ENCODE measurements around the gene ACP3.
"Not testable (repeated sequence)": the region's sequence is repeated elsewhere in the genome, so short reads cannot be mapped to it uniquely, and the experiment has no call there.

The ACP3 gene

GRCh38 chr3:132368962-132369361 is 51.8 kb downstream of the ACP3 start:
- DNase-seq = no peak

GRCh38 chr3:132376945-132377354 is 59.7 kb downstream of the ACP3 start:
- DNase-seq = not testable (repeated sequence)

GRCh38 chr3:132378048-132378762 is 61.0 kb downstream of the ACP3 start:
- no peak for DNase-seq

DNA sequence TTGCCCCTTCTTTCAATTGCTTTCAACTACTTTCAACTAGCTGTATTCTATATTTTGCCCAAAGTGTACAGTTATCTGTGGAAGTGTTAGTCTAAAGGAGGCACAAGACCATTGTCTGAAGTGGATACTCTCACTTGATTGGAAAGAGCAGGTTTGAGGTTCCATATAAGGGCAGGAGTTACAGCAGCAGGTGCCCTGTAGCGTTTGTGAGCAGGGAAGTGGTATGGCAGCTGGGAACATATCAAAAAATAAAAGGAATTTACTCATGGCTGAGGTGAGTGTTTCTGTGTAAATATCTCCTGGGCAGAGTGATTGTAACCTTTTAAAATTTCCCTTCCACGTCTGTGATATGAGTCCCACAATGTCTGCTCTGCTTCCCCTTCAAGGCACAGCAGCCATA is 61.6 kb downstream of the ACP3 start:
- DNase-seq = no peak

GRCh38 chr3:132380920-132381319 is 63.7 kb downstream of the ACP3 start:
- DNase-seq = no peak

GRCh38 chr3:132381348-132381944 is 64.2 kb downstream of the ACP3 start:
- DNase-seq = no peak

DNA sequence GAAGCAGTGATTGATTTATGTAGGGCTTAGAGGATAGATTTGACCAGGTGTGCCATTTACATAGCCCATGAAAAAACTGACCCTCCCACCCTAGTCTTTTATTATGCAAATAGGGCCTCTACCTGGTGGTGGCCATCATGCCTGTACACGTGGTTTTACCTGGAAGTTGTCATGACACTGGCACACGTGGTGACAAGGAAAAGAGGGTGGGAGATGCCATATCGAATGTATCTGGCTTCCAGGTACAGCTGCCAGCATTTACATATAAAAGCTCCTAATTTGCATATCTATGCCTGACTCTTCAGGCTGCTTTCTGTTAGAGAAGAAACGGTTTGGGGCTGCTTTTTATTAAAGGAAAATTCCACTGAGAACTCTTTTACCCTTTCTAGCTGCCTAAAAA is 65.1 kb downstream of the ACP3 start:
- DNase-seq = no peak

DNA sequence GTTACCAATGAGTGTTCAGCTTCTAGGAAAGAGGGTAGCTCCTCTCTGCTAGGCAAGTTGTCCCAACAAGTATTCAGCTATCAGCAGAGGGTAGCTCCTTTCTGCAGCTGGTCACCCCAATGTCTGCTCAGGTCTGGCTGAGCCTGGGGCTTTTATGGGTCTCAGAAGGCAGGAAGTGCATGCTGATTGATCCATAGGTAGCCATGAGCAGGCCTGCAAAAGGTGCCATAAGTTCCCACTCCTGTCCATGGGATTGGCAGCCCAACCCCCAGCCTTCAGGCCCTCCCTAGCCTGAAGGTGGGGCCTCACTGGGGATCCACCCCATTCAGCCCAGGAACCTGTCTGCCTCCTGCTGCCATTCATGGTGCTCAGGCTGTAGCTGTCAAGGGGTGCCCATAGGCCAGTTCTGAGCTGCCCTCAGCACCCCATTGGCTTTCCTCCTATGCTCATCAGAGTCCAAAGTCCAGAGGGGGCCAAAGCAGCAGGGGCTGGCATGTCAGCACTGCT is 65.5 kb downstream of the ACP3 start:
- no peak for DNase-seq

DNA sequence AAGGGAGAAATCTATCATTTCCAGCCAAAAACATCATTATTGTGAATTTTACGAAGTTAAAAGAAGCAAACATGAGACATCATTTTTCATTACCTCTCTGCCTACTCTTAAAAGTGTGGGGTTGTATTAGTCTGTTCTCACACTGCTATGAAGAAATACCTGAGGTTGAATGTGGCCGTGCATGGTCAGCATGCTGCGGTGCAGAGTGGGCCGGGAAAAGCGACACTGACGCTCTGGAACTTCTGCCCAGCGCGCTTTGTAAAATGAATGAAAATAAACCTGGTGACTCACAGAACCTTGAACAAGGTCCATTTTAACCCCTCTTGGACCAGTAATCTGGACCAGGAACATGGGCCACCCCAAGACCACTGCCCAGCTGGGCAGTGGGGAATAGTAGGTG is 69.1 kb downstream of the ACP3 start:
- no peak for DNase-seq

DNA sequence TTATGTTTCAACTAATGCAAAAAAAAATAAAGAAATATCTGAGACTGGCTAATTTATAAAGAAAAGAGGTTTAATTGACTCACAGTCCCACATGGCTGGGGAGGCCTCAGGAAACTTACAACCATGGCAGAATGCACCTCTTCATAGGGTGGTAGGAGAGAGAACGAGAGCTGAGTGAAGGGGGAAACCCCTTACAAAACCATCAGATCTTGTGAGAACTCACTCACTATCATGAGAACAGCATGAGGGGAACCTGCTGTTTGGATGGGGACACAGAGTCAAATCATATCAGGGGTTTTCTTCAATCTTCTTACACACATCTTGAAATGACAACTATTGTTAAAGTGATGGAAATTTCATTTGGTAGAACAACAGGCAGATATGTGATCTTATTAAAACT is 75.5 kb downstream of the ACP3 start:
- DNase-seq = not testable (repeated sequence)

DNA sequence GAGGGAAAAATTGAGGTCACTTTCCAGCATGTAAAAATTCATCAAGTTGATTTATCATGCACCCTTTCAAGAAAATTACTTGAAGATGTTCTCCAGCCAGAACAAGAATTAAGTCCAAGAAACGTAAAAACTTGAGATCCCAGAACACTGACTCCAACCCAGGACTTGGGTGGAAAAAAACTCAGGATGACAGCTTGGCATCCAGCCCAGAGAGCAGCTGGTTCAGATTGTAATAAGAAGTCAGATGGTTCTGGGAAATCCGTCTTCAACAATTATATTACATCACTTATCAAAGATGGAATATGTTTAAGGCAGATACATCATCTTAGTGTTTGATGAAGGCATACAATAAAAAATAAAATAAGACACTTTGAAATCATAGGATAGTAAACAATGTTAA is 77.1 kb downstream of the ACP3 start:
- DNase-seq = no peak

DNA sequence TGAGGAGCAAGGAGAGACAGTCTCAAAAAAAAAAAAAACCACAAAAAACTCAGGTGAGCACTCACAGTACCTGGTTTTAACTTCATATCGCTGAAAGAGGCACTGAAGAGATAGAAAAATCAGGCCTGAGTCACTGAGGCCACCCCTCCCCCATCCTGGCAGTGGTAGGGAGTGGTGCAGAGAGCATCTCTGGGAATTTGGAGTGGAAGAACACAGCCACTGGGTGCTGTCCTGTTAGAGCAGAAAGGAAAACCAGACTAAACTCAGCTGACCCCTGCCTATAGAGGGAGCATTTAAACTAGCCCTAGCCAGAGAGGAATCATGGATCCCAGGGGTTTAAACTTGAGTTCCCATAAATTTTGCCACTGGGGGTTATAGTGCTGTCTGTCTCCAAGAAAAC is 77.9 kb downstream of the ACP3 start:
- DNase-seq = no peak

DNA sequence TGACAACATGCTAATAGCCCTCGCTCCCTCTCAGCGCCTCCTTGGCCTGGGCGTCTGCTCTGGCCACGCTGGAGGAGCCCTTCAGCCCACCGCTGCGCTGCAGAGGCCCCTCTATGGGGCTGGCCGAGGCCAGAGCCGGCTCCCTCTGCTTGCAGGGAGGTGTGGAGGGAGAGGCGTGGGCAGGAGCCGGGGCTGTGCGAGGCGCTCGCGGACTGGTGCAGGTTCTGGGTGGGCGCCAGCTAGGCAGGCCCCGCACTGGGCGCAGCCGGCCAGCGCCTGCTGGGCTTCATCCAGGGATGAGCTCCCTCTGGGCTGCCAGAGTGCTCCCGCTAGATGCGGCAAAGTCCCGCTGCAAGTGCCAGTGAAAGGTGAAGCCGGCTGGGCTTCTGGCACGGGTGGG is 79.0 kb downstream of the ACP3 start:
- DNase-seq = no peak

- DNase-seq = not testable (repeated sequence)
These were observed 79.6 kb downstream of the ACP3 start for GRCh38 chr3:132396776-132397175.

GRCh38 chr3:132399054-132399929 is 82.1 kb downstream of the ACP3 start:
- DNase-seq = no peak

DNA sequence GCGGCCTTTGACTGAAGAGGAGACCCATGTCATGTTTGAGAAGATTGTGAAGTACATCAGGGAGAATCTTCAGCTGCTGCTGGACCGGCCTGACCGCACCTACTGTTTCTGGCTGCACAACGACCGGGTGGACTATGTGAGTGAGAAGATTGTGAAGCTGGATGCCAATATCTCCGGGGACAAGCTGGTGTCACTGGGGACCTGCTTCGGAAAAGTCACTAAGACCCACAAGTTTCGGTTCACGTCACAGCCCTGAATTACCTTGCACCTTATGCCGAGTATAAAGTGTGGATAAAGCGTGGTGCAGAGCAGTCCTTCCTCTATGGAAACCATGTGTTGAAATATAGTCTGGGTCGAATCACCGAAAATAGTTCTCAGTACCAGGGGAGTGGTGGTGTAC is 84.0 kb downstream of the ACP3 start:
- no peak for DNase-seq

DNA sequence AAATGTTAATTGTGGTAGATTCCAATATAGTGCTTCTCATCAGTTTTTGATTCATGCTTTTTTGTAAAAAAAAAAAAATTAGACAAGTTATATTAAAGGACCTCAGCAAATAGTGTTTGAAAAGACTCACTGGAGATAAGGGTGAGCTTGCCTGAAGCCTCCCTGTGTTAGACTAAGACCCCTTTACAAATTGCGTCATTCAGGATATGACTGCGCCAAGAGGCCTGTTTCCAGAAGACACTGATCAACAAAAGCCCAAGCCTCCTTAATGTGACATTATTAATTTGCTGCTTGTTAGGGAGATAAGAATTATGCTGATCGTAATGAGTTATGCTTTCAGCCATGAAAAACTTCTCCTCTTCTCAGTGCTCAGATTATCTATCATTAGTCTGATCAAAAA is 87.1 kb downstream of the ACP3 start:
- DNase-seq = no peak

GRCh38 chr3:132405188-132405587 is 88.0 kb downstream of the ACP3 start:
- no peak for DNase-seq

DNA sequence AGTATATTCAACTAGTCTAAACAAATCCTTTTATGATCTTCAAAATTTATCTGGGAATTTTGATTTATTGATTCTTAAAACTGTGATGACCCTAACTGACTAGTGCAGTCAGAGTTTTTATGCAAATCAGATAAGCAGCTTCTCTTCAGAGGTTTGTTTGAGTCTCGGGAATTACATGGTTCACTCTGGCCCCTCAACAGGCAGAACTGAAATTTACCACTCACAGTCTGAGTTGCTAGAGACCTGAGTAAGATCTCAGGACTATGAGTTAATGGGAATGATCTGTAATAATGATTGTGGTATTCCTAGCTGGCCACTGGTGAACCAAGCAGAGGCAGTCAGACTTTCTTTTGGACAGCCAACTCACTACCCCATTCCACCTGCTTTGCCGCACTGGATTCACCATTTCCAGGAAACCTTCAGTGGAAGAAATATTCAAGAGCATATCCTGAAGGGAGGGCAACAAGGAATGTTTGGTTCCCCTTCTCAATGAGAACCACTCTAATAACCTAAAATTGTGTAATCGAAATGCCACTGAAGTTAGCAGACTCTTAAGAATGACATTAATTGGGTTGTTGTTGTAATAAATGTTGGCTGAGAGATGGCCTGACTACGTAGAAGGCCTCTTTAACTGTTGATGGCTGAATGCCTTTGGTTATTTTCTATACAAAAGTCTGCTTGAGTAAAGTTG is 88.5 kb downstream of the ACP3 start:
- DNase-seq = no peak

DNA sequence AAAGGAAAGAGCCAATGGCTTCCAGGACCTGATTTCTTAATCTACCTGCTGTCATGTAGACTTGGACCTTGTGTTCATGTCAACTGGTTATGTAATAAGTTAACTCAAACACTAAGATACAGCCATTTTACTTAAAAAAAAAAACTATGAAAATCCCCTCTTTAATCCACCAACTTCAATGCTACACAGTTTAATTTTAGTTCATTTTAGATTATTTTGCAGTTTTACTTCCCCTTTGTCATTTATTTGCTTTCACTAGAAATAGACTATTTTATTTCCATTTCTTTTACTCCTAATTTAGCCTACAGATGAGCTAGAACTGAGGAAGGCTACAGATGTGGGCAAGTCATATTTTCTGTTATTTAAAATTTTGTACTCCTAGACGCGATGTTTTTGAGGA is 89.4 kb downstream of the ACP3 start:
- no peak for DNase-seq

GRCh38 chr3:132407025-132407424 is 89.8 kb downstream of the ACP3 start:
- no peak for DNase-seq

Data from SIG-M5 (cell line).